ENCODE data around the gene GSTT2B.

GRCh38 chr22:24001314-24001713, 40.3 kb upstream of the GSTT2B start:
- TF ChIP-seq POLR2A (IDR thresholded peaks at IDR 0.05) (no peak), CTCF (IDR thresholded peaks at IDR 0.05) (no peak)
